CD8-positive, alpha-beta memory T cell (primary cell): ENCODE results near the gene C12orf57. TPM values are rescaled to one million over a fixed set of nuclear protein-coding genes. Genes with fewer than 3 reads are reported as not detected.

Experiments used
- CTCF ChIA-PET: fragments of 350-600 bp; sonication (Branson Sonifier 250); formaldehyde crosslinking; loops from one replicate; lab custom pipeline; 2021; ENCODE audit warnings: antibody characterized with exemption; lab: Charles Lee
- POLR2A ChIA-PET: fragments of 350-600 bp; sonication (Branson Sonifier 250); formaldehyde crosslinking; loops from one replicate; lab custom pipeline; 2021; ENCODE audit warnings: antibody characterized with exemption; lab: Charles Lee
- DNase-seq, 5 donors: peaks; one replicate each; pipeline versions ENCODE4 v3.0.0 to v3.0.0-alpha.2; 2020 to 2022; ENCODE audit warnings: mixed read lengths in 1 of 5
- H3K27ac ChIP-seq: one replicate; pipeline ENCODE4 v1.7.0; 2013; ENCODE audit warnings: low read depth, mild to moderate bottlenecking, low read length, moderate library complexity
- H3K27me3 ChIP-seq: 2 replicates; pipeline ENCODE4 v1.7.0; 2013; ENCODE audit warnings: low read length, mild to moderate bottlenecking; ENCODE audit not compliant: insufficient read depth, poor library complexity, severe bottlenecking
- H3K36me3 ChIP-seq: 2 replicates; pipeline ENCODE4 v1.7.0; 2013; ENCODE audit warnings: mild to moderate bottlenecking, low read length, moderate library complexity; ENCODE audit not compliant: insufficient read depth
- H3K4me1 ChIP-seq: 2 replicates; pipeline ENCODE4 v1.7.0; 2013; ENCODE audit warnings: mild to moderate bottlenecking, low read length, moderate library complexity; ENCODE audit not compliant: insufficient read depth
- H3K4me3 ChIP-seq: 2 replicates; pipeline ENCODE4 v1.7.0; 2013; ENCODE audit warnings: mild to moderate bottlenecking, low read length
- H3K9me3 ChIP-seq: 2 replicates; pipeline ENCODE4 v1.7.0; 2013; ENCODE audit warnings: mild to moderate bottlenecking, low read length
- H3K27ac Mint-ChIP-seq, 8 donors: one replicate each; pipeline ENCODE4 v1.8.0; 2020 to 2021; ENCODE audit warnings: mixed read lengths in 8 of 8, mild to moderate bottlenecking in 6 of 8, inconsistent platforms in 3 of 8, moderate library complexity in 3 of 8
- H3K27me3 Mint-ChIP-seq, 2 donors: one replicate each; pipeline ENCODE4 v1.8.0; 2020 to 2021; ENCODE audit warnings: mixed read lengths in 2 of 2, mild to moderate bottlenecking in 1 of 2, moderate library complexity in 1 of 2
- H3K36me3 Mint-ChIP-seq, 3 donors: one replicate each; pipeline ENCODE4 v1.8.0; 2020 to 2021; ENCODE audit warnings: mixed read lengths in 3 of 3, inconsistent platforms in 1 of 3, mild to moderate bottlenecking in 1 of 3
- H3K4me1 Mint-ChIP-seq, 3 donors: one replicate each; pipeline ENCODE4 v1.8.0; 2020 to 2021; ENCODE audit warnings: mixed read lengths in 3 of 3, inconsistent platforms in 1 of 3, mild to moderate bottlenecking in 1 of 3
- H3K4me3 Mint-ChIP-seq, 7 donors: one replicate each; pipeline ENCODE4 v1.8.0; 2020 to 2021; ENCODE audit warnings: mixed read lengths in 7 of 7, mild to moderate bottlenecking in 6 of 7, moderate library complexity in 4 of 7, inconsistent platforms in 2 of 7
- H3K9me3 Mint-ChIP-seq, 5 donors: one replicate each; pipeline ENCODE4 v1.8.0; 2020 to 2022; ENCODE audit warnings: mixed read lengths in 5 of 5, mild to moderate bottlenecking in 3 of 5, moderate library complexity in 2 of 5, inconsistent platforms in 1 of 5
- polyA plus RNA-seq: library from polyadenylated mRNA; unstranded; fragments of 300-500 nt; fragmentation: Illumina TruSeq; gene quantifications from one replicate; pipeline ENCODE4 v1.2.3, GENCODE V29; 2021
- total RNA-seq, 2 experiments: library from RNA; stranded (reverse); gene quantifications; one replicate each; pipeline ENCODE4 v1.2.3, GENCODE V29; 2021

C12orf57 gene
- total and polyA plus RNA-seq, 3 experiments from 2014 or later = 259 to 304 (median 297) TPM

DNA sequence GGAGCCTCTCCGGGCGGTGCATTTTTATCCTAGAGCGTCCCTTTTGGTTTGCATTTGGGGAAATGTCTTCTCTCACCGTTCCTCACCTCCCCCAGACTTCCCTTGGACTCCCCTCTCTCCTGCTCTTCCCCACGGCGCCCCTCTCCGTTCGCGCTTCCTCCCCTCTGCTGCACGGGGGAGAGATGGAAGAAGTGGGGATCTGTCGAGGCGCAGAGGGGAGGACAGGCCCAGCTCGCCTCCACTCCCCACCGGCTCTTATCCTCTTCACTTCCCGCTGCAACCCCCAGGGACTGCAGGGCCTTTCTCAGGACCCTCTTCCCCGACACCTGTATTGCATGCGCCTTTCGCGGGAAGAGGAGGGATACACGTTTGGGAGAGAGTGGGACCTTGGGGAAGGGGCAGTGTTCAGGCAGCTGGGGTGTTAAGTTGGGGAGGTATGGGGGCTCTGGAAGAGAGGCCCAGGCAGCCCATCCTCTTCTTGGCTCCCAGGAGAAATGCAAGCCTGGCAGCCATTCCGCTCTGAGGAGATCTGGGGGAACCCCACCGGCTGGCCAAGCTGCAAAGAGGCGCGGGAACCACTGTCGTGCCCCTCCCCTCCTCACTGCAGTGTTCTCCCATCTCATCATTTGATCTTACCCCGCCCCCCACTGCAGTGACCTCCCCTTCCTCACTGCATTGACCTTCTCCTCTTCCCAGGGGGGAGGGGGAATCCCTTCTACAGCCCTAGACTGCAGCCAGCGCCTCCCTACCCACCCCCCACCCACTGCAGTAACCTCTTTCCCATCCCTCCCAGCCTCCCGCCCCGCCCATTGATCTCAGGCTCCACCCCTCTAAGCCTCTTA is 28.7 kb upstream of the C12orf57 start:
- Mint-ChIP-seq H3K36me3 (peaks cover 3 to 47% (median 4%) of the 10 kb centered on the region in 3 donors), H3K27me3 (no peaks in the 10 kb centered on the region), H3K4me1 (peaks cover 21 to 44% (median 30%) of the 10 kb centered on the region in 3 donors), H3K9me3 (no peaks in the 10 kb centered on the region), H3K4me3 (peak overlapping the region; percentile 89 to 99 (median 94)), H3K27ac (peak overlapping the region; percentile 94 to 99 (median 96))
- H3K27ac ChIP-seq = peak overlapping the region; percentile 66
- DNase-seq = no peak
- H3K4me1 ChIP-seq = peaks cover 21% of the 10 kb centered on the region
- H3K27me3 ChIP-seq = no peaks in the 10 kb centered on the region
- ChIA-PET POLR2A (interaction anchor here (1.0 to 2.6 kb wide), 11 partner anchors 9 to 193 kb away, joined by 3 to 14 read pairs (median 7); partner anchors contain the start of genes C12orf57, LRRC23, RNU7-1 and SPSB2), CTCF (interaction anchor here (1.3 to 4.4 kb wide), 6 partner anchors 10 to 46 kb away, joined by 3 to 28 read pairs (median 6); partner anchors contain the start of genes C12orf57, RNU7-1 and SPSB2)
- H3K9me3 ChIP-seq = no peaks in the 10 kb centered on the region
- peaks cover 6% of the 10 kb centered on the region for H3K36me3 ChIP-seq
- peak overlapping the region; percentile 69 for H3K4me3 ChIP-seq

DNA sequence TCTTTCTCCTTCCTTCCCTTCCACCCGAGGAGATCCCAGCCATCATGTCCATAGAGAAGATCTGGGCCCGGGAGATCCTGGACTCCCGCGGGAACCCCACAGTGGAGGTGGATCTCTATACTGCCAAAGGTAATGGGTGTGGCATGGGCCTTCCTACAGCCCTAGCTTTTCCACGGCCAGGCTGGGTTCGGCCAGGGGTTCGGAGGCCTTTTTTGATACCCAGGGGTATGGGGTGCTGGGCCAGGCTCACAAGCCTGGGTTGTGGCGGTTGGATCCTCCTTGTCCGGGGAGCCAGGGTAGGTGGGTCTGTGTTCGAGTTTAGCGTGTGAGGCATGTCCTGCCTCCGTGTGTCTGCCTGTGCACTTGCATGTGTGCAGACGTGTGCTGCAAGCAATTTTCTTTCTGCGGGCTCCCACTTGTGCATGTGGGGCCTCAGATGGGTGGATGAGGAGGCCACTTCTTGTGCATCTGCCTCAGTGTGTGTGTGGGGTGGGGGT is 28.0 kb upstream of the C12orf57 start:
- DNase-seq = no peak
- Histone ChIP-seq H3K27me3 (no peaks in the 10 kb centered on the region), H3K4me1 (peaks cover 21% of the 10 kb centered on the region), H3K4me3 (no peak overlapping the region), H3K27ac (no peak overlapping the region), H3K36me3 (peaks cover 6% of the 10 kb centered on the region), H3K9me3 (no peaks in the 10 kb centered on the region)
- peak overlapping the region; percentile 29 to 97 (median 95) for H3K27ac Mint-ChIP-seq
- H3K36me3 Mint-ChIP-seq = peaks cover 3 to 47% (median 4%) of the 10 kb centered on the region in 3 donors
- no peaks in the 10 kb centered on the region for H3K27me3 Mint-ChIP-seq
- peaks cover 21 to 44% (median 30%) of the 10 kb centered on the region in 3 donors for H3K4me1 Mint-ChIP-seq
- H3K4me3 Mint-ChIP-seq = peak overlapping the region; percentile 79 to 99 (median 94)
- ChIA-PET CTCF (interaction anchor here (1.0 to 4.4 kb wide), 6 partner anchors 8 to 46 kb away, joined by 3 to 28 read pairs (median 6); partner anchors contain the start of gene SPSB2), POLR2A (interaction anchor here (1.2 kb wide), 1 partner anchor 9 kb away, joined by 3 read pairs; no protein-coding TSS in a partner anchor)
- no peaks in the 10 kb centered on the region for H3K9me3 Mint-ChIP-seq

DNA sequence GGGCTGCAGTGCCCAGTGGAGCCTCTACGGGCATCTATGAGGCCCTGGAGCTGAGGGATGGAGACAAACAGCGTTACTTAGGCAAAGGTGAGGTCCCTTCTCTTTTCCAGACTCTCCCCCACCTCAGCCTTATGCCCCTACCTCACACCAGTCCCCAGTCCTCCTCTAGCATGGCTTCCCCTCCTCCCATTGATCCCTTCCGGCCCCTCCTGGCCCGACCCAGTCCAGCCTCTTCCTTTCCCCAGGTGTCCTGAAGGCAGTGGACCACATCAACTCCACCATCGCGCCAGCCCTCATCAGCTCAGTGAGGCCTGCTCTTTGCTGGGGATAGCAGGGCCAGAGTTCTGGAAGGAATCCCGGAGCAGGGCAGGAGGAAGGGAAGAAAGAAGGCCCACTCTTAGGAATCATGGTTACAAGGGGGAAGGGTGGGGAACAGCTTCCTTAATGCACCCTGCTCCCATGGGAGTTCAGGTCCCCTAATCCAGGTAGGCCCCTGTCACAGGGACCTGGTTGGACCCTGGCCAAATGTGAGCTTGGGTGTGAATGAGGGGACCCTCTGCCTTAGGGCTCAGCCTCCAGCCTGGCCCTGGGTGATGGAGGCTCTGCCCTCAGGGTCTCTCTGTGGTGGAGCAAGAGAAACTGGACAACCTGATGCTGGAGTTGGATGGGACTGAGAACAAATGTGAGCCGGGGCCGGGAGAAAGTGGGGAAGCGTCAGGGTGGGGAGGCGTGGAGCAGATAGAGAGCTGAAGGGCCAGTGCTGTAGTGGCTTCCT is 27.2 kb upstream of the C12orf57 start:
- H3K9me3 Mint-ChIP-seq = no peaks in the 10 kb centered on the region
- peak overlapping the region; percentile 57 to 99 (median 82) for H3K4me3 Mint-ChIP-seq
- CTCF ChIA-PET = interaction anchor here (1.0 to 2.3 kb wide), 4 partner anchors 9 to 44 kb away, joined by 3 to 8 read pairs (median 4); partner anchors contain the start of gene SPSB2
- peaks cover 21 to 44% (median 30%) of the 10 kb centered on the region in 3 donors for H3K4me1 Mint-ChIP-seq
- peaks cover 3 to 52% (median 4%) of the 10 kb centered on the region in 3 donors for H3K36me3 Mint-ChIP-seq
- no peaks in the 10 kb centered on the region for H3K27me3 Mint-ChIP-seq
- no peak overlapping the region for H3K27ac ChIP-seq
- POLR2A ChIA-PET = interaction anchor here (0.9 to 1.2 kb wide), 2 partner anchors 9 to 42 kb away, joined by 3 read pairs; no protein-coding TSS in a partner anchor
- peaks cover 6% of the 10 kb centered on the region for H3K36me3 ChIP-seq
- peak overlapping the region; percentile 2 to 97 (median 92) for H3K27ac Mint-ChIP-seq
- peaks cover 21% of the 10 kb centered on the region for H3K4me1 ChIP-seq
- H3K4me3 ChIP-seq = no peak overlapping the region
- H3K9me3 ChIP-seq = no peaks in the 10 kb centered on the region
- DNase-seq = no peak
- no peaks in the 10 kb centered on the region for H3K27me3 ChIP-seq

DNA sequence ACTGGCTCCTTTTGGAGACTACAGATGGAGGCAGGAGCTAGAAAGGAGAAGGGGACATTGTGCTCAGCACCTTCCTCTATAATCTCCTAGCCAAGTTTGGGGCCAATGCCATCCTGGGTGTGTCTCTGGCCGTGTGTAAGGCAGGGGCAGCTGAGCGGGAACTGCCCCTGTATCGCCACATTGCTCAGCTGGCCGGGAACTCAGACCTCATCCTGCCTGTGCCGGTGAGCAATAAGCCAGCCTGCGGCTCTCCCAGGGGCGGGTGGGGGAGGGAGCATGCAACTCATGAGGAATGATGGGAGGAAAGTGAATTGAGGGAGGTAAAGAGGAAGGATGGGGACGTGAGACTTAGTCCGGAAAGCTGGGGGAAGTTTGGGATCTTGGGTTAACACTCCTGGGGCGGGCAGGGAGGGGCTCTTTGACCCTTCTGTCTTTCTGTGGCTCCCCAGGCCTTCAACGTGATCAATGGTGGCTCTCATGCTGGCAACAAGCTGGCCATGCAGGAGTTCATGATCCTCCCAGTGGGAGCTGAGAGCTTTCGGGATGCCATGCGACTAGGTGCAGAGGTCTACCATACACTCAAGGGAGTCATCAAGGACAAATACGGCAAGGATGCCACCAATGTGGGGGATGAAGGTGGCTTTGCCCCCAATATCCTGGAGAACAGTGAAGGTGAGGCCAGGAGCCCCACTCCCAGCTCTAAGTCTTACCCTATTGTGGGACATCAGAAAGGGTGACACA is 26.2 kb upstream of the C12orf57 start:
- Mint-ChIP-seq H3K27me3 (no peaks in the 10 kb centered on the region), H3K4me1 (peaks cover 21 to 42% (median 30%) of the 10 kb centered on the region in 3 donors), H3K4me3 (peak overlapping the region in 1 of 7 donors; percentile 57), H3K9me3 (no peaks in the 10 kb centered on the region), H3K27ac (peak overlapping the region in 2 of 8 donors; percentile 43 to 66), H3K36me3 (peaks cover 3 to 63% (median 4%) of the 10 kb centered on the region in 3 donors)
- Histone ChIP-seq H3K9me3 (no peaks in the 10 kb centered on the region), H3K4me1 (peaks cover 21% of the 10 kb centered on the region), H3K4me3 (no peak overlapping the region), H3K27ac (no peak overlapping the region), H3K36me3 (peaks cover 6% of the 10 kb centered on the region), H3K27me3 (no peaks in the 10 kb centered on the region)
- CTCF ChIA-PET = interaction anchor here (0.7 to 2.3 kb wide), 4 partner anchors 20 to 200 kb away, joined by 3 to 8 read pairs (median 4); no protein-coding TSS in a partner anchor
- POLR2A ChIA-PET = interaction anchor here (0.9 kb wide), 2 partner anchors 20 to 41 kb away, joined by 3 read pairs; no protein-coding TSS in a partner anchor
- DNase-seq = no peak

DNA sequence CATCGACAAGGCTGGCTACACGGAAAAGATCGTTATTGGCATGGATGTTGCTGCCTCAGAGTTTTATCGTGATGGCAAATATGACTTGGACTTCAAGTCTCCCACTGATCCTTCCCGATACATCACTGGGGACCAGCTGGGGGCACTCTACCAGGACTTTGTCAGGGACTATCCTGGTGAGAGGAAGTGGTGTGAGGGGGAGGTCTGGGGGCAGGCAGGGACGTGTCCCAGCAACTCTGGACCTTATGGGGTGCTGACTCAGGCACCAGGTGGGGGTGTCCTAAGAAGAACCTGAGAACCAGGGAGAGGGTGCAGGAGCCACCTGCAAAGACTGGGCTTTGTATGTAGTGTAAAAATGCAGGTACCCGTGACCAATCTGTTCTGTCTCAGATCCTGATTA is 24.2 kb upstream of the C12orf57 start:
- Mint-ChIP-seq H3K27ac (peak overlapping the region in 5 of 8 donors; percentile 9 to 82 (median 41)), H3K9me3 (no peaks in the 10 kb centered on the region), H3K27me3 (no peaks in the 10 kb centered on the region), H3K36me3 (peaks cover 3 to 68% (median 4%) of the 10 kb centered on the region in 3 donors), H3K4me1 (peaks cover 15 to 31% (median 25%) of the 10 kb centered on the region in 3 donors), H3K4me3 (peak overlapping the region in 1 of 7 donors; percentile 55)
- no peaks in the 10 kb centered on the region for H3K9me3 ChIP-seq
- no peak for DNase-seq
- H3K27ac ChIP-seq = no peak overlapping the region
- H3K4me3 ChIP-seq = no peak overlapping the region
- H3K36me3 ChIP-seq = peaks cover 6% of the 10 kb centered on the region
- POLR2A ChIA-PET = no interaction called here
- H3K4me1 ChIP-seq = peaks cover 18% of the 10 kb centered on the region
- no peaks in the 10 kb centered on the region for H3K27me3 ChIP-seq
- CTCF ChIA-PET = no interaction called here

DNA sequence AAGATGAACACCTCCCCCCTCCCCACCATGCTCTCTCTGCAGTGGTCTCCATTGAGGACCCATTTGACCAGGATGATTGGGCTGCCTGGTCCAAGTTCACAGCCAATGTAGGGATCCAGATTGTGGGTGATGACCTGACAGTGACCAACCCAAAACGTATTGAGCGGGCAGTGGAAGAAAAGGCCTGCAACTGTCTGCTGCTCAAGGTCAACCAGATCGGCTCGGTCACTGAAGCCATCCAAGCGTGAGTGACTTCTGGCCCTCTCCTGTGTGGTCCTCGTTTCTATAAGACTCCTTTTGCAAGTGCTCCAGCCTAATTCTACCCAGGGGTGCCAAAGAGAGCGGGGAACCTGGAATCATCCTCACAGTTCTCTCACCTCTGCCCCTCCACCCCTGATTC is 22.3 kb upstream of the C12orf57 start:
- ChIA-PET POLR2A (no interaction called here), CTCF (interaction anchor here (0.9 to 1.4 kb wide), 7 partner anchors 12 to 192 kb away, joined by 3 to 4 read pairs (median 3); no protein-coding TSS in a partner anchor)
- Mint-ChIP-seq H3K4me3 (no peak overlapping the region), H3K4me1 (peaks cover 13 to 24% (median 14%) of the 10 kb centered on the region in 3 donors), H3K36me3 (peaks cover 3 to 53% (median 4%) of the 10 kb centered on the region in 3 donors), H3K27me3 (no peaks in the 10 kb centered on the region), H3K27ac (peak overlapping the region in 1 of 8 donors; percentile 37), H3K9me3 (no peaks in the 10 kb centered on the region)
- H3K27ac ChIP-seq = no peak overlapping the region
- no peaks in the 10 kb centered on the region for H3K27me3 ChIP-seq
- H3K4me1 ChIP-seq = peaks cover 13% of the 10 kb centered on the region
- no peak overlapping the region for H3K4me3 ChIP-seq
- H3K36me3 ChIP-seq = peaks cover 6% of the 10 kb centered on the region
- no peaks in the 10 kb centered on the region for H3K9me3 ChIP-seq
- no peak for DNase-seq
